Activated T-cell treated with anti-CD3 and anti-CD28 coated beads, Interleukin-2, amount 50 U/mL, for 72 hours (primary cell): Measurements from ENCODE around the gene SPINT2. TPM values are rescaled to one million over a fixed set of nuclear protein-coding genes. Genes with fewer than 3 reads are reported as not detected.

ENCODE experiments used
- ATAC-seq, 2 donors: fragments of 150-1000 bp; cut with Tn5 transposase; replicated peaks in 1 of 2; 2 replicates each; pipeline ENCODE4 v1.10.0; 2021; ENCODE audit warnings: moderate library complexity in 2 of 2, mild to moderate bottlenecking in 1 of 2
- DNase-seq, 2 donors: peaks; one replicate each; pipeline ENCODE4 v3.0.0; 2021 to 2022; ENCODE audit warnings: mixed read lengths in 1 of 2
- H3K27ac Mint-ChIP-seq: one replicate; pipeline ENCODE4 v1.8.0; 2022; ENCODE audit warnings: mild to moderate bottlenecking, moderate library complexity, mixed read lengths
- H3K27me3 Mint-ChIP-seq: one replicate; pipeline ENCODE4 v1.8.0; 2022; ENCODE audit warnings: low read depth, mixed read lengths
- H3K36me3 Mint-ChIP-seq, 2 donors: one replicate each; pipeline ENCODE4 v1.8.0; 2022; ENCODE audit warnings: mixed read lengths in 2 of 2, mild to moderate bottlenecking in 1 of 2; ENCODE audit not compliant: insufficient read depth in 2 of 2
- H3K4me1 Mint-ChIP-seq: one replicate; pipeline ENCODE4 v1.8.0; 2022; ENCODE audit warnings: low read depth, mixed read lengths
- H3K4me3 Mint-ChIP-seq, 2 donors: one replicate each; pipeline ENCODE4 v1.8.0; 2022; ENCODE audit warnings: mild to moderate bottlenecking in 2 of 2, mixed read lengths in 2 of 2, moderate library complexity in 2 of 2
- H3K9me3 Mint-ChIP-seq, 2 donors: one replicate each; pipeline ENCODE4 v1.8.0; 2022; ENCODE audit warnings: mixed read lengths in 2 of 2
- total RNA-seq, 2 donors: library from RNA; stranded (reverse); gene quantifications; one replicate each; pipeline ENCODE4 v1.2.3, GENCODE V29; 2022

SPINT2 gene
- total RNA-seq, 2 donors from 2014 or later: 89.1 to 115 TPM

DNA sequence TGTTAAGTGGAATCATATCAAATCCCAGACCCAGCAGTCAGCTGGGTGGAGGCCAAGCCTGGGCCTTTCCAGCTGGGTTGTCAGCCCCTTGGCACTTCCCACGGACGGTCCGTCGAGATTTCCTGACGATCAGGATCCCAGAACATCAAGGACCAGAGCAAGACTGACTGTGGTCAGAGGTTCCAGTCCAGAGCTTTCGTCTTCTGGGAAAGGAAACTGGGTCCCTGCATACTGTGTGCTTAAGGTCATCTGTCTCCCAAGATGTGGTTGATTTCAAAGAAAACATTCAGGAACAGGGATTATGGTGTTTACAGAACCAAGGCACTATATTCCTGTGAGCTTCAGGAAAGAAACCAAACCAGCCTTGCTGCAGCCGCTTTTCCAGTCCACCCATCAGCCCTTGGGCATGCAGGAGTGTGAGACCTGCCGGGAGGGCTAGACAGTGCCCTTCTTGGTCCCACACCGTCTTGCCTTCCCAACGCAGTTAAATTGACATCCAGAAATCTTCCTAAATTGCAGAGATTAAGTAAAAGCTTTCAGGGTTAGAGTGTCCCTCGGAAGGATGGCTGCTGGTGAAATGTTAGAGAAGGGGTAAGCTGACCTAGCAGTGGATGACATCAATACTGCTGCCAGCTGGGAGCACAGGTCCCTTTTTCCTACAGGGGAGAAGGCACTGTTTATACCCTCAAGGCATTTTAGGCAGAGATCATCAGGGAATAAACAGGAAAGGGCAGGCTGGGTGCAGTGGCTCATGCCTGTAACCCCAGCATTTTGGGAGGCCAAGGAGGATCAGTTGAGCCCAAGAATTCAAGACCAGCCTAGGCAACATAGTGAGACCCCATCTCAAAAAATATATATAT is 34.7 kb downstream of the SPINT2 start:
- no peak overlapping the region for H3K4me3 Mint-ChIP-seq
- no peaks in the 10 kb centered on the region for H3K9me3 Mint-ChIP-seq
- H3K27me3 Mint-ChIP-seq: no peaks in the 10 kb centered on the region
- no peaks in the 10 kb centered on the region for H3K36me3 Mint-ChIP-seq
- no peaks in the 10 kb centered on the region for H3K4me1 Mint-ChIP-seq
- DNase-seq: no peak
- no peak for ATAC-seq
- H3K27ac Mint-ChIP-seq: no peak overlapping the region

DNA sequence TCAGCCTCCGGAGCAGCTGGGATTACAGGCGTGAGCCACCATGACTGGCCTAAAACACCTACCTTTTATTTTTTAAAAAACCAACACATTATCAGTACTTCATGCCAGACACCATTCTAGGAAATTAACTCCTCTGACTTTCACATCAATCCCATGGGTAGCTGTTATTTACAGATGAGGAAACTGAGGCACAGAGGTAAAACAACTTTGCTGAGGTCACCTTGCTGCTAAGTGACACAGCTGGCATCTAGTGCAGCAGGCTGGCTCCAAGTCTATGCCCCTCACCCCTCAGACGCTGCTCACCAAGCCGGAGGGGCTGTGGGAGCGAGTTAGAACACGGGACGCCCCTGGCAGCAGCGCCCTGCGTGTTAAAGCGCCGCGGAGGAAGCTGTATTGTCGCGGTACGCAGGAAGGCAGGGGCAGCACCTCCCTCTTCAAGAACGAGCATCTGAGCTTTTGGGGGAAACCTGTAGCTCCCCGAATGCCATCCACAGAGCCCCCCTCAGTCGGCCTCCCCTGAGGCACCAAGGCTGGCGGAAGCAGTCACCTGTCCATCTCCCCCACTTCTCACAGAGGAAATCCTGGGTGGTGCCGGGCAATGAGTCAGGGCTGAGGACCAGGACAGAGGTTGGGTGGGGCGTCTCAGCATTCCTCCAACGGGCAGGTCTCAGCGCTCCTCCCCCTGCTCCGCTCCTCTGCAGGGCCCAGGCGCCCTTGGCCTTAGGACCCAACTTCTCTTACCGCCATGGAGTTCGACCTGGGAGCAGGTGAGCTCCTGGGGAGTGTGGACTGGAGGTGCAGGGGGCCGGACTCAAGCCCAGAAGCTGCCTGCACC is 39.4 kb downstream of the SPINT2 start, which contains the start of gene C19orf33:
C19orf33 (plus strand) TSS at position 735 of the 835 bp plus-strand sequence; CDS start at position 746, 11 bp downstream.
- ATAC-seq (no peak), DNase-seq (no peak)
- H3K4me1 Mint-ChIP-seq: no peaks in the 10 kb centered on the region
- no peaks in the 10 kb centered on the region for H3K9me3 Mint-ChIP-seq
- no peaks in the 10 kb centered on the region for H3K27me3 Mint-ChIP-seq
- H3K36me3 Mint-ChIP-seq: peaks cover 0 to 3% of the 10 kb centered on the region in 2 donors
- H3K27ac Mint-ChIP-seq: no peak within 1 kb of the TSS
- H3K4me3 Mint-ChIP-seq: no peak within 1 kb of the TSS

DNA sequence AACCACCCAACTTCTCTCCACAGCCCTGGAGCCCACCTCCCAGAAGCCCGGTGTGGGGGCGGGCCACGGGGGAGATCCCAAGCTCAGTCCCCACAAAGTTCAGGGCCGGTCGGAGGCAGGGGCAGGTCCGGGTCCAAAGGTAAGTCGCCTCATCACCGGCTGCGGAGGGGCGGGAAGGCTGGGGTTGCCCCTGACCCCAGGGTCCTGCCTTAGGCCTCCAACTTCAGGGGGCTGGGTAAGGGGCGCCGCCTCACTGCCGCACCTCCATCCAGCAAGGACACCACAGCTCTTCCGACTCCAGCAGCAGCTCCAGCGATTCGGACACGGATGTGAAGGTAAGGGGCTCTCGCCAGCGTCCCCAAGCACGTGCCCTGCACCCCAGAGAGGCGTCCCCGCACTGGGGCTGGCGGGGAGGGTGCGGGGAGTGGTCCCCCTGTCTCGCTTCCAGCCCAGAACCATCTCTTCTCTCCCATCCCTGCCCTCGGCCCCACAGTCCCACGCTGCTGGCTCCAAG is 40.0 kb downstream of the SPINT2 start:
- Mint-ChIP-seq H3K36me3 (peaks cover 0 to 3% of the 10 kb centered on the region in 2 donors), H3K27ac (no peak overlapping the region), H3K4me1 (no peaks in the 10 kb centered on the region), H3K9me3 (no peaks in the 10 kb centered on the region), H3K27me3 (no peaks in the 10 kb centered on the region), H3K4me3 (no peak overlapping the region)
- DNase-seq (no peak), ATAC-seq (no peak)

DNA sequence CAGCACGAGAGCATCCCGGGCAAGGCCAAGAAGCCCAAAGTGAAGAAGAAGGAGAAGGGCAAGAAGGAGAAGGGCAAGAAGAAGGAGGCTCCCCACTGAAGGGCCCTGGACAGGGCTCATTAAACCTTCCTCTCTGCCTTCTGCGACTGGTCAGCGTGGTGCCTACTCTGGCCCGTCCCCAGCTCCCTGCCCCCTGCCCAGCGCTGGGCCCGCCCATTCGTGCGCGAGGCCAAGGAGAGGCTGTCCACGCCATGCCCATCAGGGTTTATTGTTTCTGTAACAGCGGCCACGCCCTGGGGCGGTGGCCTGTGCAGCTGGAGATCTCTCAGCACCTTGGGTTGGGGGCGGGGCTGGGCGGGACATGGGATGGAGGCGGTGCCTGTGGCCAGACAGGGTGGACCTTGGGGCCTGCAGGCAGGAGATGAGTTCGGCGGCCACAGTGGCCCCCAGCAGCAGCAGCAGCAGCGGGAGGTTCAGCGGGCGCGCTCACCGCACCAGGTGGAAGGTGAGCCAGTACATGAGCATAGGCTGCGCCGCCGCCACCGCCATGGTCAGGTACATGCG is 40.6 kb downstream of the SPINT2 start:
- ATAC-seq: no peak
- Mint-ChIP-seq H3K27me3 (no peaks in the 10 kb centered on the region), H3K9me3 (no peaks in the 10 kb centered on the region), H3K4me1 (no peaks in the 10 kb centered on the region), H3K36me3 (peaks cover 0 to 3% of the 10 kb centered on the region in 2 donors), H3K4me3 (no peak overlapping the region), H3K27ac (no peak overlapping the region)
- no peak for DNase-seq

DNA sequence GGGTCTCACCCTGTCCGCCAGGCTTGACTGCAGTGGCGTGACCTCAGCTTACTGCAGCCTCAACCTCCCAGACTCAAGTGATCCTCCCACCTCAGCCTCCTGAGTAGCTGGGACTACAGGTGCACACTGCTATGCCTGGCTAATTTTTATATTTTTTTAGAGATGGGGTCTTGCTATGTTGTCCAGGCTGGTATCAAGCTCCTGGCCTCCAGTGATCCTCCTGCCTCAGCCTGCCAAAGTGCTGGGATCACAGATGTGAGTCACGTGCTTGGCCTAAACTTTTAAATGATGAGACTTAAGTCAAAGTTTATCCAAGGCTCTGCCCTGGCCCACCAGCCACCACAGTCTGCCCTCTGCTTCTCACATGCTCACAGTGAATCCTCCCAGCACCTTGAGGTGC is 41.9 kb downstream of the SPINT2 start:
- Mint-ChIP-seq H3K4me3 (no peak overlapping the region), H3K4me1 (no peaks in the 10 kb centered on the region), H3K9me3 (peaks cover 0 to 2% of the 10 kb centered on the region in 2 donors), H3K36me3 (peaks cover 2 to 3% of the 10 kb centered on the region in 2 donors), H3K27ac (no peak overlapping the region), H3K27me3 (no peaks in the 10 kb centered on the region)
- no peak for DNase-seq
- no peak for ATAC-seq

DNA sequence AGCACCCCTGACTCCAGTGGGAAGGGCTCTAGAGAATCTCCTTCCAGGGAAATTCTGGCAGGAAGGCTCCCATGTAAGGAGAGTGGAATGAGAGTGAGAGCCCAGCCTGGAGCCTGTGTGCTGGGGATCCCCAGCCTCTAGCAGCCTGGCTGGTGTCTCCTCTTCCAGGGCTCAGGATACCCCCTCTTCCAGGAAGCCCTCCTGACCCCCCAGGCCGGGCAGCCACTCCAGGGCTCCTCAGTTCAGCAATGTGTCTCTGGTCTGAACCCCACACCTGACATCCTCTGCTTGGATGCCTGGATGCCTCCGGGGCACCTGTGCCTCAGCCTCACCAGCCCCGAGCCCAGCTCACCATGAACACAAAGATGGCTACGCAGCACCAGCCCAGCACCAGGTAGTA is 42.7 kb downstream of the SPINT2 start:
- ATAC-seq (no peak), DNase-seq (no peak)
- peaks cover 2 to 3% of the 10 kb centered on the region in 2 donors for H3K36me3 Mint-ChIP-seq
- peaks cover 6% of the 10 kb centered on the region for H3K4me1 Mint-ChIP-seq
- H3K27ac Mint-ChIP-seq: no peak overlapping the region
- H3K27me3 Mint-ChIP-seq: no peaks in the 10 kb centered on the region
- no peak overlapping the region for H3K4me3 Mint-ChIP-seq
- peaks cover 0 to 2% of the 10 kb centered on the region in 2 donors for H3K9me3 Mint-ChIP-seq

DNA sequence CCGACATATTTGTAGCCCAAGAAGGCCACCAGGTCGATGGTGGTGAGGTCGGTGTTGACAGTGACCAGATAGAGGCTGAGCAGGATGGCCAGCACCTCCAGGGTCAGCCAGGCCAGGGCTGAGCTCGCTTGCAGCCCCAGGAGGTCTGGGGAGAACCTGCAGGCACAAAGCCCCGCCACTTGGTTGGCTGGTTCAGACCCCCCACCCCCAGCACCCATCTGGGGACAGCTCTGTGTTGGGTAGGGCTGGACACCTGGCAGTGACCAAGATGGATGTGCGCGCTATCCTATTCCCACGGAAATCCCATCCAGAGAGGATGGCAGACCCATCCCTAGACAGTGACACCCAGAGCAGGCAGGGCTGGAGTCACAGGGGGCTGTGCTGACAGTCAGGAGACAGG is 43.2 kb downstream of the SPINT2 start:
- no peaks in the 10 kb centered on the region for H3K27me3 Mint-ChIP-seq
- H3K4me3 Mint-ChIP-seq: no peak overlapping the region
- no peak for DNase-seq
- no peak for ATAC-seq
- peaks cover 11% of the 10 kb centered on the region for H3K4me1 Mint-ChIP-seq
- peaks cover 0 to 2% of the 10 kb centered on the region in 2 donors for H3K9me3 Mint-ChIP-seq
- H3K27ac Mint-ChIP-seq: no peak overlapping the region
- H3K36me3 Mint-ChIP-seq: peaks cover 2 to 3% of the 10 kb centered on the region in 2 donors

DNA sequence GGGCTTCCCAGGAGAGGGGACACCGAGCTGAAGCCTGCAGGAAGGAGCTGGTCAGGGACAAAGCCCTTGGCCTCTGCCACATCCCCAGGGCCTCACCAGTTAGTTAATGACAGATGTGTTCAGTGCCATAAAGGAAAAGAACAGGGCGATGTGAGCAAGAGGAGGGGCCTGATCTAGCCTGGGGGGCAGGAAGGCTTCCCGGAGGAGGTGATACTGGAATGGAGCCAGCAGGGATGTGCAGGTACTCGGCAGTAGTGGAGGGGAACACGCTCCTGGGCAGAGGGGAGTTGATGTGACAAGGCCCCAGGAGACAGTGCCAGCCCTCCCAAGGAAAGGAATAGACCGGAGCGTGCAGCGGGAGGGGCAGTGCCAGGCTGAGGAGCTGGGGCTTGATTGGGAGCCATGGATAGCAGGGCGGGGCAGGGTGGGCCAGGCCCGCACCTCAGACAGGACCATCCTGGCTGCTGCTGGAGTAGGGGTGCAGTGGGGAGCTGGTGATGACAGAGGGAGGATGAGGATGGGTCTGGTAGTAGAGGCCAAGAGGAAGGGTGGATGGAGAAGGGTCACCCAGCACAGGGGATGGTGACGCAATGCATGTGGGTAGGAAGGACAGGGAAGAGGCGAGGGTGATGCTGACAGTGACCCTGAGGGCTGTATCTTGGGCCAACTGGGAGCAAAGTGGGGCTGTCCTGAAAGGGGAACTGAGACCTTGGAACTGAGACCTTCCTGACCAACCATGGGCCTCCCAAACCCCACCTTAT is 43.8 kb downstream of the SPINT2 start:
- no peak for DNase-seq
- ATAC-seq: no peak
- H3K27me3 Mint-ChIP-seq: no peaks in the 10 kb centered on the region
- peaks cover 0 to 2% of the 10 kb centered on the region in 2 donors for H3K9me3 Mint-ChIP-seq
- H3K27ac Mint-ChIP-seq: no peak overlapping the region
- H3K4me3 Mint-ChIP-seq: no peak overlapping the region
- H3K4me1 Mint-ChIP-seq: peaks cover 12% of the 10 kb centered on the region
- H3K36me3 Mint-ChIP-seq: peaks cover 2 to 3% of the 10 kb centered on the region in 2 donors

DNA sequence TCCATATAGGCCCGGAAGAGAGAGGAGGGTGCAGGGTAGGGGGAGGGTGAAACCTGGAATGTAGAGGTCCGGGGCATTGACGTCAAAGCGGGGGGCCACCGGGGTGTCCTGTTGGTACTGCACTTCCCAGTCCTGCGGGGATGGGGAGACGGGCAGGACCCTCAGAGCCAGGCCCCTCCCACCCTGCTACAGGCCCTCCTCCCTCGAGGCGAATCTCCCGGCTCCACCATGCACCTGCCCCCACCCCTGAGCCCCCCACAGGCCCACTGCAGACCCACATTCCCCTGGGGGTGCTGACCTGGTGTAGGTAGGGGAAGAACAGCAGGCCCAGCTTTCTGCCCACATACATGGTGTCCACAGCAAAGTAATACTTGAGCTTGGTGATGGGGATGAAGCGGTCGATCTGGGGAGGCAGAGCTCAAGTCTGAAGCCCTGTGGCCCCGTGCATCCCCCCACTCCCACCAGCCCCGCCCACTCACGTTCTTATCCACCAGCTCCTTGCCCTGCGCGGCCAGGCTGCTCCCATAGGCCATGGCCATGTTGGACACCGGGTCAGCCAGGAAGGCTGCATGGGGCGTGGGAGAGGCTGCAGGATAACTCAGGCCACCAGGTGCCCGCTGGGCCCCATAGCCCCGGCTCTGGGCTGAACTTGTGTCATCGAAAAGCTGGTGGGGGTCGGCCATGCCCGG is 44.7 kb downstream of the SPINT2 start:
- H3K4me3 Mint-ChIP-seq: no peak overlapping the region

DNA sequence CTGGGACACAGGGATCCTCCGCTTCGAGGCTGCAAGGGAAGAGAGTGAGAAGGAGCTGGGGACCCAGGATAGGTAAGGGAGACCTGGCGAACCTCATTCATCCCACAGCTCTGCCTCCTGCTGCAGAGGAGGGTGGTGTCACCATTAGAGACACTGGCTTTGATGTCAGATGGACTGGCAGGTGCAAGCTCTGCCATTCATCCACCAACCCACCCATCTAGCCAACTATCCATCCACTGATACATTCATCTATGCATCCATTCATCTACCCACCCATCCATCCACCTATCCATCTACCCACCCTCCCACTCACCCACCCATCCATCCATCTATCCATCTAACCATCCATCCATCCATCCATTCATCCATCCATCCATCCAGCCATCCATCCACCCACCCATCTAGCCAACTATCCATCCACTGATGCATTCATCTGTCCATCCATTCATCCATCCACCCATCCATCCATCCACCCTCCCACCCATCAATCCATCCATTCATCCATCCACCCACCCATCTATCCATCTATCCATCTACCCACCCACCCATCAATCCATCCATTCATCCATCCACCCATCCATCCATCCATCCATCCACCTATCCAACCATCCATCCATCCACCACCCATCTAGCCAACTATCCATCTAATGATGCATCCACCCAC is 45.4 kb downstream of the SPINT2 start:
- no peak for DNase-seq
- Mint-ChIP-seq H3K27ac (no peak overlapping the region), H3K36me3 (peaks cover 2 to 3% of the 10 kb centered on the region in 2 donors), H3K27me3 (no peaks in the 10 kb centered on the region), H3K4me3 (no peak overlapping the region), H3K9me3 (peaks cover 0 to 2% of the 10 kb centered on the region in 2 donors), H3K4me1 (peaks cover 24% of the 10 kb centered on the region)
- no peak for ATAC-seq

More for the DNA sequence above, 44.7 kb downstream of the SPINT2 start:
- Mint-ChIP-seq H3K36me3 (peaks cover 2 to 3% of the 10 kb centered on the region in 2 donors), H3K27me3 (no peaks in the 10 kb centered on the region), H3K4me1 (peaks cover 21% of the 10 kb centered on the region), H3K27ac (no peak overlapping the region), H3K9me3 (peaks cover 0 to 2% of the 10 kb centered on the region in 2 donors)
- ATAC-seq: no peak
- DNase-seq: no peak

DNA sequence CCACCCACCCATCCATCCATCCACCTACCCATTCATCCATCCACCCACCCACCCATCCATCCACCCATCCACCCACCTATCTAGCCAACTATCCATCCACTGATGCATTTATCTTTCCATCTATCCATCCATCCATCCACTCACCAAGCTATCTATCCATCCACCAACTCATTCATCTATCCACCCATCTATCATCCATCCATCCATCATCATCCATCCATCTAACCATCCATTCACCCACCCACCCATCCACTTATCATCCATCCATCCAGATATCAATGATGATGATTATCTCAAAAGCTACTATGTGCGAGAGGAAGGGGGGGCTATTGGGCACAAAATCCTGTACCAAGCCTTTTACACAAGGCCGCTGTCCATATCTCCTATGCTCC is 45.9 kb downstream of the SPINT2 start:
- Mint-ChIP-seq H3K4me3 (no peak overlapping the region), H3K36me3 (peaks cover 2 to 3% of the 10 kb centered on the region in 2 donors), H3K9me3 (peaks cover 0 to 2% of the 10 kb centered on the region in 2 donors), H3K4me1 (peaks cover 29% of the 10 kb centered on the region), H3K27me3 (no peaks in the 10 kb centered on the region), H3K27ac (no peak overlapping the region)
- ATAC-seq (no peak), DNase-seq (no peak)
